ENCODE results near the gene ALK.

- TF ChIP-seq CTCF (conservative IDR thresholded peaks at IDR 0.05; ENCODE audit: low read depth, low read length) (peak; percentile 93), EZH2 (IDR thresholded peaks at IDR 0.05; ENCODE audit: borderline replicate concordance, low read depth, low read length, poor library complexity, severe bottlenecking) (no peak)
These were observed 79.9 kb downstream of the ALK start for GRCh38 chr2:29841386-29842004.

All from A673 (cell line).